Thyroid gland (tissue), 4 donors: ENCODE measurements around the gene KRTAP29-1.
A peak's percentile ranks its signal among the peaks of the same experiment; 100 is the strongest.

ENCODE experiments used
- CTCF ChIP-seq, 6 experiments: fragments of 200-600 bp in 3 of 6; fragments of 450-650 bp in 3 of 6; sonication (generic) in 3 of 6; IDR thresholded peaks; one replicate each; pipeline ENCODE4 v1.5.1; 2016 to 2019; ENCODE audit warnings: antibody characterized with exemption in 6 of 6, mild to moderate bottlenecking in 2 of 6, inconsistent platforms in 1 of 6, moderate library complexity in 1 of 6
- POLR2A ChIP-seq, 2 donors: fragments of 450-650 bp; IDR thresholded peaks; one replicate each; pipeline ENCODE4 v1.6.1; 2017; ENCODE audit warnings: antibody characterized with exemption in 2 of 2, mild to moderate bottlenecking in 2 of 2, moderate library complexity in 1 of 2

- TF ChIP-seq CTCF (IDR thresholded peaks at IDR 0.05) (peak; percentile 23 to 54 (median 36)), POLR2A (IDR thresholded peaks at IDR 0.05) (no peak)
Measured at GRCh38 chr17:41329279-41329948, 26.8 kb upstream of the KRTAP29-1 start.
